Mesendoderm (in vitro differentiated cells): ENCODE measurements around the gene AK5.

Source experiments
- DNase-seq: peaks from one replicate; pipeline ENCODE4 v3.0.0; 2013
- H2AK5ac ChIP-seq: 2 replicates; pipeline ENCODE4 v1.6.1; 2013; ENCODE audit warnings: low read length, inconsistent platforms
- H2BK120ac ChIP-seq: 2 replicates; pipeline ENCODE4 v1.6.1; 2013; ENCODE audit warnings: low read depth, mild to moderate bottlenecking, low read length, moderate library complexity, mixed read lengths
- H2BK15ac ChIP-seq: replicated peaks from 2 replicates; pipeline ENCODE4 v1.6.1; 2013; ENCODE audit warnings: low read depth, mild to moderate bottlenecking, moderate library complexity
- H2BK5ac ChIP-seq: 2 replicates; pipeline ENCODE4 v1.6.1; 2013; ENCODE audit warnings: low read length, inconsistent platforms
- H3K18ac ChIP-seq: 2 replicates; pipeline ENCODE4 v1.6.1; 2013; ENCODE audit warnings: mild to moderate bottlenecking, low read length, mixed read lengths
- H3K23ac ChIP-seq: one replicate; pipeline ENCODE4 v1.6.1; 2013; ENCODE audit warnings: low read length
- H3K27ac ChIP-seq: 2 replicates; pipeline ENCODE4 v1.5.1; 2013; ENCODE audit warnings: low read depth, mild to moderate bottlenecking, inconsistent platforms, low read length, moderate library complexity
- H3K27me3 ChIP-seq: 2 replicates; pipeline ENCODE4 v1.6.1; 2013; ENCODE audit warnings: low read length, control low read depth, mild to moderate bottlenecking, inconsistent platforms; ENCODE audit not compliant: insufficient read depth, poor library complexity
- H3K36me3 ChIP-seq: 2 replicates; pipeline ENCODE4 v1.6.1; 2013; ENCODE audit warnings: low read length, inconsistent platforms; ENCODE audit not compliant: control insufficient read depth, insufficient read depth
- H3K4ac ChIP-seq: one replicate; pipeline ENCODE4 v1.6.1; 2013; ENCODE audit warnings: low read depth, mild to moderate bottlenecking, low read length, moderate library complexity
- H3K4me1 ChIP-seq: 2 replicates; pipeline ENCODE4 v1.6.1; 2013; ENCODE audit warnings: low read depth, low read length, inconsistent platforms; ENCODE audit not compliant: control insufficient read depth
- H3K4me2 ChIP-seq: 2 replicates; pipeline ENCODE4 v1.6.1; 2013; ENCODE audit warnings: low read length
- H3K4me3 ChIP-seq: 2 replicates; pipeline ENCODE4 v1.5.1; 2013; ENCODE audit warnings: mild to moderate bottlenecking, low read length
- H3K56ac ChIP-seq: one replicate; pipeline ENCODE4 v1.6.1; 2013; ENCODE audit warnings: low read length
- H3K79me1 ChIP-seq: 2 replicates; pipeline ENCODE4 v1.6.1; 2013; ENCODE audit warnings: low read length, inconsistent platforms
- H3K79me2 ChIP-seq: 2 replicates; pipeline ENCODE4 v1.6.1; 2013; ENCODE audit warnings: mild to moderate bottlenecking, low read length; ENCODE audit not compliant: control insufficient read depth, insufficient read depth
- H3K9ac ChIP-seq: 2 replicates; pipeline ENCODE4 v1.6.1; 2013; ENCODE audit warnings: low read length, inconsistent platforms
- H4K5ac ChIP-seq: one replicate; pipeline ENCODE4 v1.6.1; 2013; ENCODE audit warnings: low read length
- H4K8ac ChIP-seq: one replicate; pipeline ENCODE4 v1.6.1; 2013; ENCODE audit warnings: low read depth, mild to moderate bottlenecking, control low read depth, low read length, moderate library complexity
- WGBS: extraction: QIAGEN DNeasy Blood & Tissue Kit; methylation state at CpG from one replicate; pipeline ENCODE4 v1.1.7; 2013; ENCODE audit warnings: low lambda C conversion rate, missing lambda C conversion rate; ENCODE audit not compliant: insufficient coverage; ENCODE audit errors: extremely low coverage; 5-methylcytosine and 5-hydroxymethylcytosine counted together

AK5 gene

GRCh38 chr1:77322061-77322900 is 40.5 kb downstream of the AK5 start:
- Histone ChIP-seq H3K4me3 (no peak overlapping the region), H2AK5ac (no peak overlapping the region), H3K4me2 (no peak overlapping the region), H4K8ac (no peak overlapping the region), H2BK5ac (no peak overlapping the region), H2BK120ac (no peak overlapping the region), H4K5ac (no peak overlapping the region), H3K23ac (no peak overlapping the region), H3K36me3 (no peaks in the 10 kb centered on the region), H3K79me1 (no peaks in the 10 kb centered on the region), H3K56ac (no peak overlapping the region), H3K18ac (no peak overlapping the region), H3K79me2 (no peaks in the 10 kb centered on the region), H2BK15ac (no peak overlapping the region), H3K27ac (no peak overlapping the region), H3K4ac (no peak overlapping the region), H3K4me1 (no peaks in the 10 kb centered on the region), H3K27me3 (no peaks in the 10 kb centered on the region), H3K9ac (no peak overlapping the region)
- peak; percentile 77 for DNase-seq
- no CpG with 5 or more reads among the region's 6 CpGs for WGBS

GRCh38 chr1:77333501-77333900 is 51.7 kb downstream of the AK5 start:
- Histone ChIP-seq H3K9ac (no peak overlapping the region), H4K5ac (no peak overlapping the region), H2AK5ac (no peak overlapping the region), H2BK15ac (no peak overlapping the region), H2BK5ac (no peak overlapping the region), H3K23ac (no peak overlapping the region), H4K8ac (no peak overlapping the region), H3K18ac (no peak overlapping the region), H3K4ac (no peak overlapping the region), H3K79me1 (no peaks in the 10 kb centered on the region), H3K36me3 (no peaks in the 10 kb centered on the region), H3K27me3 (no peaks in the 10 kb centered on the region), H3K79me2 (no peaks in the 10 kb centered on the region), H3K4me3 (no peak overlapping the region), H3K4me2 (no peak overlapping the region), H3K4me1 (no peaks in the 10 kb centered on the region), H3K27ac (no peak overlapping the region), H3K56ac (no peak overlapping the region), H2BK120ac (no peak overlapping the region)
- no peak for DNase-seq
- WGBS: no CpG with 5 or more reads among the region's 2 CpGs

GRCh38 chr1:77336729-77337128 is 54.9 kb downstream of the AK5 start:
- H2AK5ac ChIP-seq: no peak overlapping the region
- H2BK5ac ChIP-seq: no peak overlapping the region
- no peak for DNase-seq
- H3K9ac ChIP-seq: no peak overlapping the region
- H3K18ac ChIP-seq: no peak overlapping the region
- no peaks in the 10 kb centered on the region for H3K79me1 ChIP-seq
- H3K56ac ChIP-seq: no peak overlapping the region
- H3K27me3 ChIP-seq: no peaks in the 10 kb centered on the region
- no peak overlapping the region for H2BK120ac ChIP-seq
- no peak overlapping the region for H3K4me3 ChIP-seq
- H3K4me1 ChIP-seq: no peaks in the 10 kb centered on the region
- H3K23ac ChIP-seq: no peak overlapping the region
- H4K5ac ChIP-seq: no peak overlapping the region
- no peak overlapping the region for H2BK15ac ChIP-seq
- H3K4ac ChIP-seq: no peak overlapping the region
- no peak overlapping the region for H3K4me2 ChIP-seq
- H3K79me2 ChIP-seq: no peaks in the 10 kb centered on the region
- H4K8ac ChIP-seq: no peak overlapping the region
- no peaks in the 10 kb centered on the region for H3K36me3 ChIP-seq
- no peak overlapping the region for H3K27ac ChIP-seq

- H3K23ac ChIP-seq: no peak overlapping the region
- no peaks in the 10 kb centered on the region for H3K79me2 ChIP-seq
- no peak overlapping the region for H4K8ac ChIP-seq
- H3K56ac ChIP-seq: no peak overlapping the region
- H3K4me1 ChIP-seq: no peaks in the 10 kb centered on the region
- no peak overlapping the region for H3K4me2 ChIP-seq
- H3K18ac ChIP-seq: no peak overlapping the region
- H3K79me1 ChIP-seq: no peaks in the 10 kb centered on the region
- no peak overlapping the region for H2BK5ac ChIP-seq
- no peak overlapping the region for H3K4me3 ChIP-seq
- WGBS: no CpG with 5 or more reads among the region's 1 CpG
- H3K36me3 ChIP-seq: no peaks in the 10 kb centered on the region
- no peak overlapping the region for H3K27ac ChIP-seq
- no peaks in the 10 kb centered on the region for H3K27me3 ChIP-seq
- no peak overlapping the region for H2BK120ac ChIP-seq
- H3K9ac ChIP-seq: no peak overlapping the region
- DNase-seq: no peak
- no peak overlapping the region for H2AK5ac ChIP-seq
- H2BK15ac ChIP-seq: no peak overlapping the region
- no peak overlapping the region for H4K5ac ChIP-seq
- H3K4ac ChIP-seq: no peak overlapping the region
Observed at GRCh38 chr1:77339326-77339725, 57.5 kb downstream of the AK5 start.

- WGBS: no CpG with 5 or more reads among the region's 4 CpGs
Observed at GRCh38 chr1:77341195-77341594, 59.4 kb downstream of the AK5 start.

GRCh38 chr1:77342745-77343144 is 60.9 kb downstream of the AK5 start:
- Histone ChIP-seq H2BK15ac (no peak overlapping the region), H3K27me3 (no peaks in the 10 kb centered on the region), H3K4ac (no peak overlapping the region), H3K18ac (no peak overlapping the region), H2BK5ac (no peak overlapping the region), H3K9ac (no peak overlapping the region), H4K8ac (no peak overlapping the region), H4K5ac (no peak overlapping the region), H3K27ac (no peak overlapping the region), H3K4me1 (no peaks in the 10 kb centered on the region), H3K56ac (no peak overlapping the region), H2AK5ac (no peak overlapping the region), H3K23ac (no peak overlapping the region), H2BK120ac (no peak overlapping the region), H3K4me2 (no peak overlapping the region), H3K79me1 (no peaks in the 10 kb centered on the region), H3K79me2 (no peaks in the 10 kb centered on the region), H3K4me3 (no peak overlapping the region), H3K36me3 (no peaks in the 10 kb centered on the region)
- DNase-seq: no peak

More at GRCh38 chr1:77341195-77341594, 59.4 kb downstream of the AK5 start:
- H2AK5ac ChIP-seq: no peak overlapping the region
- no peak overlapping the region for H3K27ac ChIP-seq
- no peaks in the 10 kb centered on the region for H3K79me1 ChIP-seq
- H3K4me1 ChIP-seq: no peaks in the 10 kb centered on the region
- no peak overlapping the region for H3K18ac ChIP-seq
- no peak overlapping the region for H4K5ac ChIP-seq
- DNase-seq: no peak
- no peak overlapping the region for H3K56ac ChIP-seq
- H3K4me2 ChIP-seq: no peak overlapping the region
- no peak overlapping the region for H4K8ac ChIP-seq
- no peak overlapping the region for H3K23ac ChIP-seq
- no peaks in the 10 kb centered on the region for H3K36me3 ChIP-seq
- no peaks in the 10 kb centered on the region for H3K27me3 ChIP-seq
- H2BK15ac ChIP-seq: no peak overlapping the region
- no peak overlapping the region for H2BK5ac ChIP-seq
- H2BK120ac ChIP-seq: no peak overlapping the region
- H3K79me2 ChIP-seq: no peaks in the 10 kb centered on the region
- H3K4ac ChIP-seq: no peak overlapping the region
- H3K4me3 ChIP-seq: no peak overlapping the region
- H3K9ac ChIP-seq: no peak overlapping the region
